HAP-1 (cell line): Measurements from ENCODE around the gene EPM2A.
"Not testable (repeated sequence)": the region's sequence is repeated elsewhere in the genome, so short reads cannot be mapped to it uniquely, and the experiment has no call there.

Source experiments
- DNase-seq, 2 experiments: peaks; one replicate each; pipeline ENCODE4 v3.0.0-alpha.2; 2016 to 2020; ENCODE audit warnings: low spot score in 2 of 2
- H3K27me3 ChIP-seq: fragments of 250-450 bp; sonication (Bioruptor Pico); 2 replicates; pipeline ENCODE4 v1.5.1; 2020; ENCODE audit warnings: low read depth, mild to moderate bottlenecking, moderate library complexity
- H3K36me3 ChIP-seq: fragments of 250-450 bp; sonication (Bioruptor Pico); replicated peaks from 2 replicates; pipeline ENCODE4 v1.5.1; 2020; ENCODE audit warnings: mild to moderate bottlenecking
- H3K4me1 ChIP-seq: fragments of 250-450 bp; sonication (Bioruptor Pico); 2 replicates; pipeline ENCODE4 v1.5.1; 2020; ENCODE audit warnings: mild to moderate bottlenecking
- H3K4me3 ChIP-seq: fragments of 250-450 bp; sonication (Bioruptor Pico); 2 replicates; pipeline ENCODE4 v1.5.1; 2020; ENCODE audit warnings: mild to moderate bottlenecking, moderate library complexity
- H3K9me3 ChIP-seq: fragments of 250-450 bp; sonication (Bioruptor Pico); 2 replicates; pipeline ENCODE4 v1.5.1; 2020; ENCODE audit warnings: mild to moderate bottlenecking, moderate library complexity
- in situ Hi-C: fragments of 300-500 bp; cut with MboI; formaldehyde crosslinking; loops from 3 replicates; pipeline ENCODE4 v1.14.3; 2020; ENCODE audit warnings: low sequenced_read_pairs, inconsistent platforms, mixed read lengths

Gene EPM2A

GRCh38 chr6:145723646-145724045, 11.7 kb downstream of the EPM2A start:
- no peaks in the 10 kb centered on the region for H3K27me3 ChIP-seq
- DNase-seq, result peak in 1 of 2 experiments; percentile 61

GRCh38 chr6:145722190-145722589, 13.1 kb downstream of the EPM2A start:
- Histone ChIP-seq H3K27me3 (no peaks in the 10 kb centered on the region), H3K4me1 (peaks cover 9% of the 10 kb centered on the region), H3K36me3 (no peaks in the 10 kb centered on the region), H3K9me3 (no peaks in the 10 kb centered on the region), H3K4me3 (no peak overlapping the region)
- in situ Hi-C loops, result no loop called here
- DNase-seq, result no peak

More at GRCh38 chr6:145723646-145724045, 11.7 kb downstream of the EPM2A start:
- H3K4me1 ChIP-seq, result peaks cover 9% of the 10 kb centered on the region
- in situ Hi-C loops, result no loop called here
- no peak overlapping the region for H3K4me3 ChIP-seq
- no peaks in the 10 kb centered on the region for H3K36me3 ChIP-seq
- H3K9me3 ChIP-seq, result no peaks in the 10 kb centered on the region

DNA sequence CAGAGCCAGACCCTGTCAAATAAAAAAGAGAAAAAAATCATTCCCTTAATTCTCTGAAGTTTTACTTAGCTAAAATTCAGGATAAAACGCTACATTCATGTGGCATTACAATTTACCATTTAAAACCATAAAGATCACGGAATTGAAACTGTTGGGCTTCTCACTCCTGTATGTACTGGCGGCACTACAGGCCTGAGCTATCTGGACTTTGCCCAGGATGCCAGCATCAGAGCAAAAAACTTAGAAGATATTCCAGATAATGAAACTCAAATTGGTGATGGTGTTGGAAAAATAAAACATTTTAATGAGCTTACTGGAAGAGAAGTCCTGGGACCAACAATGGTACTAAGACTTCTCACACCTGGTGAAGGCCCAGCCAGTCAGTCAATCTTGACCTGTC, 14.2 kb downstream of the EPM2A start:
- DNase-seq, result no peak
- peaks cover 9% of the 10 kb centered on the region for H3K4me1 ChIP-seq
- no peak overlapping the region for H3K4me3 ChIP-seq
- no peaks in the 10 kb centered on the region for H3K9me3 ChIP-seq
- no peaks in the 10 kb centered on the region for H3K27me3 ChIP-seq
- no peaks in the 10 kb centered on the region for H3K36me3 ChIP-seq
- in situ Hi-C loops, result no loop called here

DNA sequence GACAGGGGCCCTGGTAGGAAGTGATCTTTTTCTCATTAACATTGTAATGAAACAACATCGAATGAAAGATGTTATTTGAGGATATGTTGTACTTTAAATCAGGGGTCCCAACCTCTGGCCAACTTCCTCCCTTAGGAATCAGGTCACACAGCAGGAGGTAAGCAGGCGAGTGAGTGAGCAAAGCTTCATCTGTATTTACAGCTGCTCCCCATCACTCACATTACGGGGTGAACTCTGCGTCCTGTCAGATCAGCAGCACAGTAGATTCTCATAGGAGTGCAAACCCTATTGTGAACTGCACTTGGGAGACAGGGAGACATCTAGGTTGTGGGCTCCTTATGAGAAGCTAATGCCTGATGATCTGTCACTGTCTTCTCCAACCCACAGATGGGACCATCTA, 19.9 kb downstream of the EPM2A start:
- in situ Hi-C loops, result no loop called here
- Histone ChIP-seq H3K27me3 (no peaks in the 10 kb centered on the region), H3K36me3 (no peaks in the 10 kb centered on the region; the same call in 1 of the 2 replicates), H3K9me3 (no peaks in the 10 kb centered on the region), H3K4me3 (no peak overlapping the region), H3K4me1 (no peaks in the 10 kb centered on the region)
- DNase-seq, result no peak

DNA sequence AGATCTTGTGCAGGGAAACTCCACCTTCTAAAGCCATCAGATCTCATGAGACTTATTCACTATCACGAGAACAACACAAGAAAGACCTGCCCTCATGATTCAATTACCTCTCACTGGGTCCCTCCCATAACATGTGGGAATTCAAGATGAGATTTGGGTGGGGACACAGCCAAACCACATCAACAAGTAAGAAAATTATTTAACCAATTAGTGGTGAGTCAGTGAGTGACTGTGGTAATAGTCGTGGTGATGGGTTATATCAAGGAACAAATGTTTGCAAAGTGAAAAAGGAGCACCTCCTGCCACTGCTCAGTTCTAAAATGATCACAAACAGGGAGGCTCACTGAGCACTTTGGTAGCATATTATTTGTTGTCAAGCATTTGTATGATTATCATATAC, 20.6 kb downstream of the EPM2A start:
- in situ Hi-C loops, result no loop called here
- Histone ChIP-seq H3K27me3 (no peaks in the 10 kb centered on the region), H3K4me3 (no peak overlapping the region), H3K4me1 (no peaks in the 10 kb centered on the region), H3K9me3 (no peaks in the 10 kb centered on the region), H3K36me3 (no peaks in the 10 kb centered on the region; the same call in 1 of the 2 replicates)
- DNase-seq, result no peak

DNA sequence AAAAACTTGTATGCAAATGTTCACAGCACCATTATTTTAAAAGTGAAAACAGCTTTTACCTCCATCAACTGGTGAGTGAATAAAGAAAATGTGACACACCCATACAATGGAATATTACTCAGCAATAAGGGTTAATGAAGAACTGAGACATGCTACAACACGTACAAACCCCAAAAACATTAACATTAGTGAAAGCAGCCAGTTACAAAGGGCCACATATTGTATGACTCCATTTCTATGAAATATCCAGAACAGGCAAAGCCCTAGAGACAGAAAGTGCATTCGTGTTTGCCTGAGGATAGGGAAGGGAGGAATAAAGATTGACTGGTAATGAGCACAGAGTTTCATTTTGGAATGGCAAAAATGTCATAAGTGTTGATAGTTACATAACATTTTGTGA, 21.5 kb downstream of the EPM2A start:
- H3K36me3 ChIP-seq, result no peaks in the 10 kb centered on the region; the same call in 1 of the 2 replicates
- no peak overlapping the region for H3K4me3 ChIP-seq
- no peak for DNase-seq
- H3K4me1 ChIP-seq, result no peaks in the 10 kb centered on the region
- H3K27me3 ChIP-seq, result no peaks in the 10 kb centered on the region
- no peaks in the 10 kb centered on the region for H3K9me3 ChIP-seq
- in situ Hi-C loops, result no loop called here

DNA sequence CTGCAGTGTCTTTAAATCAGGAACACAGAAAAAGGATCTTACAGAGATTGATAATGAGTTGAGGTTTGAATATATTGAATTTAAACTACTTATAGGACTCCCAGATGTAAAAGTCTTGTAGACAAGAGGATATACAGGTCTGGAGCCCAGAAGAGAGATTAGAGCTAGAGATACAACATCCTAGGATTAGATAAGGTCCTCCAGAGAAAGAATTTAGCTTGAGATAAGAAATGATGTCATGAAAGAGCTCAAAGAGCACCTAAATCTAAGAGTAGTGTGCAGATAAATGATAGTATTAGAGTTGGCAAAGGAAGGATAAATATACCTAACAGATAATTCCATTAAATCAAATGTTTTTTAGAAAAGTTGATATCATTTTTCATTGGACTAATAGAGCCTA, 23.9 kb downstream of the EPM2A start:
- DNase-seq, result no peak
- no peaks in the 10 kb centered on the region; the same call in 1 of the 2 replicates for H3K36me3 ChIP-seq

GRCh38 chr6:145707397-145707796, 27.9 kb downstream of the EPM2A start:
- DNase-seq, result no peak
- H3K4me1 ChIP-seq, result no peaks in the 10 kb centered on the region
- H3K9me3 ChIP-seq, result 0 out of 2 replicates have a peak, but pooled peaks cover 2% of the 10 kb centered on the region
- H3K36me3 ChIP-seq, result no peaks in the 10 kb centered on the region
- no peaks in the 10 kb centered on the region for H3K27me3 ChIP-seq
- in situ Hi-C loops, result no loop called here
- H3K4me3 ChIP-seq, result no peak overlapping the region

More for the DNA sequence above, 23.9 kb downstream of the EPM2A start:
- Histone ChIP-seq H3K27me3 (no peaks in the 10 kb centered on the region), H3K4me3 (no peak overlapping the region), H3K4me1 (no peaks in the 10 kb centered on the region), H3K9me3 (0 out of 2 replicates have a peak, but pooled peaks cover 2% of the 10 kb centered on the region)
- in situ Hi-C loops, result no loop called here

DNA sequence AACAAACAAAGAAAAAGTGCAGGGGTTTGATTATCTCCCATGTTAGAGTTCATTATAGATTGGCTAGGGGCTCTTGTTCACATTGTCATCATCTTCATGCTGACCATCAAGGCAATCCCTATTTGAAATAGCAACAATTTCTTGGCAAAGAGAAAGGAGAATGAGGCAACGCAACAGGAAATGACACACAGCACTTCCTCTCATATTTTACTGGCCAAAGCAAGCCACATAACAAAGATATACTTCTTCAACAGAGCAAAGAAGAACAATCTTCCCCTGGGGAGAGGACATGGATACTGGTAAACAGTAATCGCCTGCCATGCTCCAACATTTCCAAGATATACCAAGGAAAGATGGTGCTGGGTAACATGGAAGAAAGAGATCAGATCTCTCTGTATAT, 29.8 kb downstream of the EPM2A start:
- no peaks in the 10 kb centered on the region for H3K36me3 ChIP-seq
- no peak for DNase-seq
- H3K27me3 ChIP-seq, result no peaks in the 10 kb centered on the region
- H3K4me1 ChIP-seq, result no peaks in the 10 kb centered on the region
- no peak overlapping the region for H3K4me3 ChIP-seq
- in situ Hi-C loops, result no loop called here
- H3K9me3 ChIP-seq, result 0 out of 2 replicates have a peak, but pooled peaks cover 2% of the 10 kb centered on the region

DNA sequence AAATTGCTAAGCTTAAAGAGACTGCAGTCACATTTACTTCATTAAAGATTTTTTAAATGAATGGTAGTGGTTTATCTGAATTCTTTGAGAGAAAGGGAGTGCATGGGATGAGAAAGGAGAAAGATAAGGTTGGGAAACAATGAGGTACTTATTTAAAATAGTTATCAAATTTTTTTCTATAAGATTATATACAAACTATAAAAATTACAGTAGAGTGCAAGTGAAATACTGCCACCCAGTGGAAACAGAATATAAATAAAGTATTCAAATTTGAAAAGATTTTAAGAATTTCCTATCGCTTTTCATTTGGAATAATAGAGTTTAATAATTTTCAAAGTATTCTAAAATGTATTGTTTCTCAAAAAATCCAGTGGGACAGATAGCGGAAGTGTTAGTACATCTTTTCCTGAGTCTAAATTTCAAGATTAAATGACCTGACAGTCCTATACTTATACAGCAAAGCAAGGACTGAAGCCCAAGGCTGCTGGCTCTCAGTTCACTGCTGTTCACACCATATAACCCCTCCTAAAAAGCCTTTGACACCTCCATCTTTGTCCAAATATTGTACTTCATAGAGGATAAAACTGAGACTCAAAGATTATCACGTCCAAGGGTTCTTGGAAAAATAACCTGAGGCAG, 31.1 kb downstream of the EPM2A start:
- Histone ChIP-seq H3K4me1 (no peaks in the 10 kb centered on the region), H3K9me3 (0 out of 2 replicates have a peak, but pooled peaks cover 2% of the 10 kb centered on the region), H3K4me3 (no peak overlapping the region), H3K36me3 (no peaks in the 10 kb centered on the region), H3K27me3 (no peaks in the 10 kb centered on the region)
- peak in 1 of 2 experiments; percentile 16 for DNase-seq
- in situ Hi-C loops, result no loop called here

GRCh38 chr6:145699462-145699861, 35.9 kb downstream of the EPM2A start:
- Histone ChIP-seq H3K4me3 (no peak overlapping the region), H3K4me1 (no peaks in the 10 kb centered on the region), H3K27me3 (no peaks in the 10 kb centered on the region), H3K36me3 (no peaks in the 10 kb centered on the region), H3K9me3 (no peaks in the 10 kb centered on the region)
- no peak for DNase-seq
- in situ Hi-C loops, result no loop called here

DNA sequence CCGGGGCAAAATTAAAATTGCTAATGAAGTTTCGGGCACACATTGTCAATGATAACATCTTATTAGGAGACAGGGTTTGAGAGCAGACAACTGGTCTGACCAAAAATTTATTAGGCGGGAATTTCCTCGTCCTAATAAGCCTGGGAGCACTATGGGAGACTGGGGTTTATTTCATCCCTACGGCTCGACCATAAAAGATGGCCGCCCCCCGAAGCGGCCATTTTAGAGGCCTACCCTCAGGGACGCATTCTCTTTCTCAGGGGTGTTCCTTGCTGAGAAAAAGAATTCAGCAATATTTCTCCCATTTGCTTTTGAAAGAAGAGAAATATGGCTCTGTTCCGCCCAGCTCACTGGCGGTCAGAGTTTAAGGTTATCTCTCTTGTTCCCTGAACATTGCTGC, 37.9 kb downstream of the EPM2A start:
- H3K4me3 ChIP-seq, DNase-seq, in situ Hi-C loops, H3K4me1 ChIP-seq, H3K36me3 ChIP-seq, H3K27me3 ChIP-seq, H3K9me3 ChIP-seq: not testable (repeated sequence)

GRCh38 chr6:145694083-145694737, 41.1 kb downstream of the EPM2A start:
- H3K4me3 ChIP-seq, result no peak overlapping the region
- H3K4me1 ChIP-seq, result no peaks in the 10 kb centered on the region
- H3K27me3 ChIP-seq, result no peaks in the 10 kb centered on the region
- DNase-seq, result no peak
- no peaks in the 10 kb centered on the region for H3K36me3 ChIP-seq
- no peaks in the 10 kb centered on the region for H3K9me3 ChIP-seq
- in situ Hi-C loops, result no loop called here

DNA sequence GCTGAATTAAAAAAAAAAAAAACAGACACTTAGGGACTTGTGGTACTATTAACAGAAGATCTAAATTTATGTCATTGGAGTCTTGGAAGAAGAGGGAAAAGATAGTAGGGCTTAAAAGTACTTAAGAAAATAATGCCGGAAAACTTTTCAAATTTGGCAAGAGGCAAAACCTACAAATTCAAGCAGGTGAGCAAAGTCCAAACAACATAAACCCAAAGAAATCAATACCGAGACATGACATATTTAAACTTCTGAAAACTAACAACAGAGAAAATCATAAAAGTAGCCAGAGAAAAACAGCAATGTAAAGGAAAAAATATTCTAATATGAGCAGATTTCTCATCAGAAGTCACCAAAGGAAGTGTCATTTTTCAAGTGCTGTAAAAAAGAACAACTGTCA, 44.4 kb downstream of the EPM2A start:
- Histone ChIP-seq H3K4me3 (no peak overlapping the region), H3K27me3 (no peaks in the 10 kb centered on the region), H3K4me1 (peaks cover 11% of the 10 kb centered on the region), H3K9me3 (no peaks in the 10 kb centered on the region), H3K36me3 (no peaks in the 10 kb centered on the region)
- DNase-seq, result no peak
- in situ Hi-C loops, result no loop called here
